ENCODE results near the gene CLDN9.
"Not testable (repeated sequence)": the region's sequence is repeated elsewhere in the genome, so short reads cannot be mapped to it uniquely, and the experiment has no call there.

CLDN9 gene

GRCh38 chr16:3050487-3050886, 37.8 kb downstream of the CLDN9 start:
- H3K36me3 ChIP-seq, result peaks cover 56% of the 10 kb centered on the region
- H3K4me1 ChIP-seq (ENCODE audit: control insufficient read depth in 1 of 2, insufficient read depth in 1 of 2, low read depth in 1 of 2, low read length in 1 of 2), result peaks cover 71 to 81% of the 10 kb centered on the region in 2 experiments
- H3K9me3 ChIP-seq, result no peaks in the 10 kb centered on the region
- H3K4me3 ChIP-seq (ENCODE audit: low read depth in 1 of 2, low read length in 1 of 2), result peak overlapping the region; percentile 99
- H3K27ac ChIP-seq, result peak overlapping the region; percentile 94
- no peak for TF ChIP-seq CTCF (IDR thresholded peaks at IDR 0.05)
- no peaks in the 10 kb centered on the region for H3K27me3 ChIP-seq

- Histone ChIP-seq H3K4me3 (ENCODE audit: low read depth in 1 of 2, low read length in 1 of 2) (peak overlapping the region; percentile 99), H3K27ac (peak overlapping the region; percentile 94), H3K4me1 (ENCODE audit: control insufficient read depth in 1 of 2, insufficient read depth in 1 of 2, low read depth in 1 of 2, low read length in 1 of 2) (peaks cover 76 to 86% of the 10 kb centered on the region in 2 experiments), H3K36me3 (peaks cover 61% of the 10 kb centered on the region), H3K27me3 (no peaks in the 10 kb centered on the region), H3K9me3 (no peaks in the 10 kb centered on the region)
- TF ChIP-seq CTCF (IDR thresholded peaks at IDR 0.05), result no peak
These were observed 38.3 kb downstream of the CLDN9 start for GRCh38 chr16:3051009-3051408.

GRCh38 chr16:3051494-3051893, 38.8 kb downstream of the CLDN9 start:
- H3K27ac ChIP-seq, result peak overlapping the region; percentile 94
- H3K27me3 ChIP-seq, result no peaks in the 10 kb centered on the region
- H3K4me1 ChIP-seq (ENCODE audit: control insufficient read depth in 1 of 2, insufficient read depth in 1 of 2, low read depth in 1 of 2, low read length in 1 of 2), result peaks cover 81 to 91% of the 10 kb centered on the region in 2 experiments
- H3K36me3 ChIP-seq, result peaks cover 66% of the 10 kb centered on the region
- H3K9me3 ChIP-seq, result no peaks in the 10 kb centered on the region
- peak overlapping the region; percentile 99 for H3K4me3 ChIP-seq (ENCODE audit: low read depth in 1 of 2, low read length in 1 of 2)
- no peak for TF ChIP-seq CTCF (IDR thresholded peaks at IDR 0.05)

DNA sequence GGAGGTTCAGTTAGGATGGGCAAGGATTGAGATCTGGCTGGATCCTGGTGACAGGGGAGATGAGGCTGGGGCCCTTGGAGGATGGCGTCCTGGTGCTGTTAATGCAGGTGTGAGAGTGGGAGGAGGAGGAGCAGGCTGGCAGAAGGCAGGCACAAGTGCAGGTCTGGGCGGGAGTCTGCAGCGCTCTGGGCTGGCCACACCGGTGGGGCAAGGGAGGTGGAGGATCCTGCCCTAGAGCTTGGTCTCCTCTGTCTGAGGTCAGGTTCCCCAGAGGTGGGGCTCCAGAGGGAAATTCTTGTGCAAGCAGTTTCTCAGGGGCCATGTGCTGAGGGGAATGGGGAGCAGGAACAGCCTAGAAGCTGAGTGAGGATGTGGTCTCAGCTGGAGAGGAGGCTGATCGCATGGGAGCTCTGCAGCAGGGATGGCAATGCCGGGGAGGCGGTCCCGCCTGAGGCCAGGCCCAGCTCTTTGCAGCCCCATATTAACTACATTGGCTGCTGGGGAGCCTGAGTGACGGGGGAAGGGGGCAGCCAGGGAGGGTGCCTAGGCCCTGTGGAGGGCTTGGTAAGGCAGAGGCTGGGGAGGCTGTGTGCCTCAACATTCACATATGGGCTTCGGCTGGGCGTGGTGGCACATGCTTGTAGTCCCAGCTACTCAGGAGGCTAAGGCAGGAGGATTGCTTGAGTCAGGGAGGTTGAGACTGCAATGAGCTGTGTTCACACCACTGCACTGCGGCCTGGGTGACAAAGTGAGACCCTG, 40.0 kb downstream of the CLDN9 start:
- H3K4me3 ChIP-seq (ENCODE audit: low read depth in 1 of 2, low read length in 1 of 2), result peak overlapping the region; percentile 99
- H3K9me3 ChIP-seq, H3K27me3 ChIP-seq: not testable (repeated sequence)
- H3K4me1 ChIP-seq (ENCODE audit: control insufficient read depth in 1 of 2, insufficient read depth in 1 of 2, low read depth in 1 of 2, low read length in 1 of 2), result peaks cover 93 to 99% of the 10 kb centered on the region in 2 experiments
- H3K27ac ChIP-seq, result peak overlapping the region; percentile 94
- peaks cover 78% of the 10 kb centered on the region for H3K36me3 ChIP-seq

GRCh38 chr16:3053330-3053710, 40.6 kb downstream of the CLDN9 start:
- peak overlapping the region; percentile 99 for H3K4me3 ChIP-seq (ENCODE audit: low read depth in 1 of 2, low read length in 1 of 2)
- not testable (repeated sequence) for H3K27me3 ChIP-seq, H3K9me3 ChIP-seq
- peak overlapping the region; percentile 94 for H3K27ac ChIP-seq
- peaks cover 78% of the 10 kb centered on the region for H3K36me3 ChIP-seq
- TF ChIP-seq CTCF (IDR thresholded peaks at IDR 0.05), result peak; percentile 15
- H3K4me1 ChIP-seq (ENCODE audit: control insufficient read depth in 1 of 2, insufficient read depth in 1 of 2, low read depth in 1 of 2, low read length in 1 of 2), result peaks cover 95 to 99% of the 10 kb centered on the region in 2 experiments

GRCh38 chr16:3054965-3055733, 42.4 kb downstream of the CLDN9 start:
- H3K4me1 ChIP-seq (ENCODE audit: control insufficient read depth in 1 of 2, insufficient read depth in 1 of 2, low read depth in 1 of 2, low read length in 1 of 2), result peaks cover 92 to 97% of the 10 kb centered on the region in 2 experiments
- no peaks in the 10 kb centered on the region for H3K9me3 ChIP-seq
- peaks cover 78% of the 10 kb centered on the region for H3K36me3 ChIP-seq
- no peak for TF ChIP-seq CTCF (IDR thresholded peaks at IDR 0.05)
- H3K27me3 ChIP-seq, result no peaks in the 10 kb centered on the region
- H3K4me3 ChIP-seq (ENCODE audit: low read depth in 1 of 2, low read length in 1 of 2), result peak overlapping the region; percentile 98 to 99
- peak overlapping the region; percentile 94 for H3K27ac ChIP-seq

- peak overlapping the region; percentile 94 for H3K27ac ChIP-seq
- H3K4me1 ChIP-seq (ENCODE audit: control insufficient read depth in 1 of 2, insufficient read depth in 1 of 2, low read depth in 1 of 2, low read length in 1 of 2), result peaks cover 92 to 97% of the 10 kb centered on the region in 2 experiments
- peak overlapping the region; percentile 98 to 99 for H3K4me3 ChIP-seq (ENCODE audit: low read depth in 1 of 2, low read length in 1 of 2)
- not testable (repeated sequence) for H3K9me3 ChIP-seq, H3K27me3 ChIP-seq
- H3K36me3 ChIP-seq, result peaks cover 78% of the 10 kb centered on the region
These were observed 43.0 kb downstream of the CLDN9 start for GRCh38 chr16:3055734-3056115.

All from neutrophil (primary cell).